Measurements from ENCODE around the gene USP47.
A peak's percentile ranks its signal among the peaks of the same experiment; 100 is the strongest.

Gene USP47, protein sequence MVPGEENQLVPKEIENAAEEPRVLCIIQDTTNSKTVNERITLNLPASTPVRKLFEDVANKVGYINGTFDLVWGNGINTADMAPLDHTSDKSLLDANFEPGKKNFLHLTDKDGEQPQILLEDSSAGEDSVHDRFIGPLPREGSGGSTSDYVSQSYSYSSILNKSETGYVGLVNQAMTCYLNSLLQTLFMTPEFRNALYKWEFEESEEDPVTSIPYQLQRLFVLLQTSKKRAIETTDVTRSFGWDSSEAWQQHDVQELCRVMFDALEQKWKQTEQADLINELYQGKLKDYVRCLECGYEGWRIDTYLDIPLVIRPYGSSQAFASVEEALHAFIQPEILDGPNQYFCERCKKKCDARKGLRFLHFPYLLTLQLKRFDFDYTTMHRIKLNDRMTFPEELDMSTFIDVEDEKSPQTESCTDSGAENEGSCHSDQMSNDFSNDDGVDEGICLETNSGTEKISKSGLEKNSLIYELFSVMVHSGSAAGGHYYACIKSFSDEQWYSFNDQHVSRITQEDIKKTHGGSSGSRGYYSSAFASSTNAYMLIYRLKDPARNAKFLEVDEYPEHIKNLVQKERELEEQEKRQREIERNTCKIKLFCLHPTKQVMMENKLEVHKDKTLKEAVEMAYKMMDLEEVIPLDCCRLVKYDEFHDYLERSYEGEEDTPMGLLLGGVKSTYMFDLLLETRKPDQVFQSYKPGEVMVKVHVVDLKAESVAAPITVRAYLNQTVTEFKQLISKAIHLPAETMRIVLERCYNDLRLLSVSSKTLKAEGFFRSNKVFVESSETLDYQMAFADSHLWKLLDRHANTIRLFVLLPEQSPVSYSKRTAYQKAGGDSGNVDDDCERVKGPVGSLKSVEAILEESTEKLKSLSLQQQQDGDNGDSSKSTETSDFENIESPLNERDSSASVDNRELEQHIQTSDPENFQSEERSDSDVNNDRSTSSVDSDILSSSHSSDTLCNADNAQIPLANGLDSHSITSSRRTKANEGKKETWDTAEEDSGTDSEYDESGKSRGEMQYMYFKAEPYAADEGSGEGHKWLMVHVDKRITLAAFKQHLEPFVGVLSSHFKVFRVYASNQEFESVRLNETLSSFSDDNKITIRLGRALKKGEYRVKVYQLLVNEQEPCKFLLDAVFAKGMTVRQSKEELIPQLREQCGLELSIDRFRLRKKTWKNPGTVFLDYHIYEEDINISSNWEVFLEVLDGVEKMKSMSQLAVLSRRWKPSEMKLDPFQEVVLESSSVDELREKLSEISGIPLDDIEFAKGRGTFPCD (N-terminal part only)

DNA sequence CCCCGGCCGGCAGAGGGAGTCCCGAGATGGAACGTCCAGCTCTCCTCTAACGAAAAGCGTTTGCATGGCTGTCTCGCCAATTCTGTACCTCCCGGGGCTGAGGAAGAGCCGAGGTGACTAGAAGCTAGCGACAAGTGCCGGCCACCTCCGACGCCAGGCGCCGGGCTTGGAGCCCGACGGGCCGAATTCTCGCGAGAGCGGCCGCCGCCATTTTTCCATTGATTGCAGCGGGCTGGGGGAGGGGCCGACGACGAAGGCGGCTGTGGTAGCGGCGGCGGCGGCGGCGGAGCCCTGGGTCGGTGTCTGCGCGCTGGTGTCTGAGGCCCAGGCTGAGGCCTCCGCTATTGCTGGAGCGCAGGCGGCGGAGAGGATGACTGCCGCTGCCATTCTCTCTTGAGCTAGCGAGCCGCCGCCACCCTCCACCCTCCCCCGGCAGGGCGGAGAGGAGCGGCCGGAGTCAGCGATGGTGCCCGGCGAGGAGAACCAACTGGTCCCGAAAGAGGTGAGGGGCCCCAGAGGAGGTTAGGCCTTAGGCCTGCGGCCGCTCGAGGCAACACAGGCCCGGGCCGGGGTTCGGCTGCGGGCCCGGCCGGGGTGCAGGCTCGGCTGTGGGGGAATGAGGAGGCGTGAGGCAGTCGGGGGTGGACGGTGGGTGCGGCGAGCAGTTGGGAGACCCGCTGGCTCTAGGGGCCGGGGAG, at the start of gene USP47:
Gene USP47 (plus strand): TSS at position 250 of the 698 bp plus-strand sequence. CDS start 214 bp downstream, at position 464.
- DNase-seq (ENCODE audit: extremely low read depth in 1 of 2, low read depth in 1 of 2): peak; percentile 83 to 86

DNA sequence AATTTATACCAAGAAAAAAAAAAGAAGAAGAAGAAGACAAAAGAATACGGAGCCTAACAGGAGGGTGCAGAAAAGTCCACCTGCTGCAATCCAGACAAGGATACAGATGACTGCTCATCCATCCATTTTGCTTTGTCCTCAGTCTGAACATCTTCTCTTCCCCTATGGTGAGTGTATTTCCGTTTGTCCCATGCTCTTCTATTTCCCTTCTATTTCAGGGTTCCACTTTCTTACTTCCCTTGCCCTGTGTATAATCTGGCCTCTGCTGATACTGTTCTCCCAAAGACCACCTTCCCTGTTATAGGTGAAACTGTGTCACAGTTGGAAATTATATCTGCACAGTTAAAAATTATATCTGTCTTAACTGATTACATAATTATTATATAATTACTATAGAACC, 48.7 kb upstream of the USP47 start:
- DNase-seq (ENCODE audit: extremely low read depth in 1 of 2, low read depth in 1 of 2): no peak

DNA sequence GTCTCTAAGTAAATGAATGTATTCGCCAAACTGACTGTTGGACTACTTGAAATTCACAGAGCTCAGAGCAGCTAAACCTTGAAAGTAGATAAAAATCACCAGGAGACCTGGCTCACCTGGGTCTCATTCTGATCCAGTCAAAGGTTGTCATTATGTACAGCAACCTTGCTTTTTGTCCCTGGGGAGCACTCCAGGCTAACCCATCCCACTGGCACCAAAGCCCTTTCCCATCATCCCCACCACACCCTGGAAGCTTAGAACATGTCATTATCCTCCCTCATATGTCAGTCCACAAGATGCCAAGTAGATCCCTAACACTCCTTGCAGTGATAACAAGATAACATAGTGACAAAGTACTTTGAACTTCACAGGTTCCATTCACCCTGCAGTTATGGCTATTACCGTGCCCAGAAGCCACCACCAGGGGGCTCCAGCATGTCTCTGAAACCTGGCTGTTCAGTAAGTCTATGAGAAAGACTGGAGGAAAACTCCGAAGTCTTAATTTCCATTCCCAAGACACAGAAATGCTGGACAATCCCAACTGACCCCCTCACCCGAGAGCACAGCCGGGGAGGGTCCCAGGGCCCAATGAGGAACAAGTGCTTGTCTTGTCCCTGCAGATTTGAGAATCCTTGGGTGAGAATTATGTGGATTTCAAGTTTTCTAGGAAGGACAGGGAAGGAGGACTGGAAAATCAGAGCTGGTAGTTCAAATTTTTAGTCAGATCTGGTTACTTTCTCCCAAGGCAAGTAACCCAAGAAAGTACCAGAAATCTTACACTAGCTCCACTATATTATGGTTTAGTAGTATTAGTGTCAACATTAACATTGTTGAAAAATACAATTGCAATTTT, 43.0 kb upstream of the USP47 start:
- peak; percentile 22 to 33 for DNase-seq (ENCODE audit: extremely low read depth in 1 of 2, low read depth in 1 of 2)

DNA sequence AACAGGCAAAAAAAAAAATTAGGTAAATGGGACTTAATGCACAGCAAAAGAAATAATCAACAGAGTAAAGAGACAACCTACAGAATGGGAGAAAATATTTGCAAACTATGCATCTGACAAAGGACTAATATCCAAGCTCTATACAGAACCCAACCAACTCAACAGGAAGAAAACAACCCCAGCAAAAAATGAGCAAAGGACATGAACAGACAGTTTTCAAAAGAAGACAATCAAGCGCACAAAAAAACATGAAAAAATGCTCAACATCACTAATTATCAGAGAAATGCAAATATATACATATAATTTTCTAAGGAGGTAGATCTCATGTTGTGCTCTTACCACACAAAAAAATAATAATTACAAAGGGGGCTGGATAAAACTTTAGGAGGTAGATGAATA, 36.5 kb upstream of the USP47 start:
- no peak for DNase-seq (ENCODE audit: extremely low read depth in 1 of 2, low read depth in 1 of 2)

DNA sequence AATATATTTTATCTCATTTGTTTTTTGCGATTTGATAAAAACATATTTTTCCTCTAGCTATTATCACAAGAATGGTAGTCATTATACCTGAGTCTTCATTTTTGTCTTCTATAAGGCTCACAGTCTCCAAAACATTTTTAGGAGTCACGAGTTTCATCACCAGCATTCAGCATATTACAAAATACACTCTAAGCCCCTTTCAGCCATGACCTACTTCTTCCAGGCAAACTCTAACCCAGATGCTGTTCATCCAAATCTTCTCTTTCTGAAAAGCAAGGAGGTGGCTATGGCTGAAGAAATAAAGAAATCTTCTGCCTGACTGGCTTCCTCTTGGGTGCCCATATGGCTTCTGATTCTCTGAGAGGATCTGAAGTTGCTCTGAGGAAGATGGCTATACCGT, 35.7 kb upstream of the USP47 start:
- no peak for DNase-seq (ENCODE audit: extremely low read depth in 1 of 2, low read depth in 1 of 2)

DNA sequence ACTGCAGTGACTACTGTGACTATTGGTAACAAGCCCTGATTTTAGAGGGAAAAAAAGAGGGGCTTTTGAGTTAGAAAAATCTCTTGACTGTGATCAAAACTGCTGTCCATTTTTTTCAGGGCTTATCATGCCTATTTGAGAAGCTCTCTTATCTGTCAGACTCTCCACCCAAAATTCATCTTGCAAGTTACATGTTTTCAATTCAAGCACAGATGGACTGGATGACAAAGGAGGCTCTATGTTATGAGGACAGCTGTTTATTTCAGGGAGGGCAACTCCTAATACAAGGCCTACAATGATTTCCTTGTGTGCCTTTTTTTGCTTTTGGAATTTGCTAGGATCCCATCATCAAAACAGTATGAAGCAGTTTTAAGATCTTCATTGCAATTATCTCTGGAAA, 35.2 kb upstream of the USP47 start:
- no peak for DNase-seq (ENCODE audit: extremely low read depth in 1 of 2, low read depth in 1 of 2)

DNA sequence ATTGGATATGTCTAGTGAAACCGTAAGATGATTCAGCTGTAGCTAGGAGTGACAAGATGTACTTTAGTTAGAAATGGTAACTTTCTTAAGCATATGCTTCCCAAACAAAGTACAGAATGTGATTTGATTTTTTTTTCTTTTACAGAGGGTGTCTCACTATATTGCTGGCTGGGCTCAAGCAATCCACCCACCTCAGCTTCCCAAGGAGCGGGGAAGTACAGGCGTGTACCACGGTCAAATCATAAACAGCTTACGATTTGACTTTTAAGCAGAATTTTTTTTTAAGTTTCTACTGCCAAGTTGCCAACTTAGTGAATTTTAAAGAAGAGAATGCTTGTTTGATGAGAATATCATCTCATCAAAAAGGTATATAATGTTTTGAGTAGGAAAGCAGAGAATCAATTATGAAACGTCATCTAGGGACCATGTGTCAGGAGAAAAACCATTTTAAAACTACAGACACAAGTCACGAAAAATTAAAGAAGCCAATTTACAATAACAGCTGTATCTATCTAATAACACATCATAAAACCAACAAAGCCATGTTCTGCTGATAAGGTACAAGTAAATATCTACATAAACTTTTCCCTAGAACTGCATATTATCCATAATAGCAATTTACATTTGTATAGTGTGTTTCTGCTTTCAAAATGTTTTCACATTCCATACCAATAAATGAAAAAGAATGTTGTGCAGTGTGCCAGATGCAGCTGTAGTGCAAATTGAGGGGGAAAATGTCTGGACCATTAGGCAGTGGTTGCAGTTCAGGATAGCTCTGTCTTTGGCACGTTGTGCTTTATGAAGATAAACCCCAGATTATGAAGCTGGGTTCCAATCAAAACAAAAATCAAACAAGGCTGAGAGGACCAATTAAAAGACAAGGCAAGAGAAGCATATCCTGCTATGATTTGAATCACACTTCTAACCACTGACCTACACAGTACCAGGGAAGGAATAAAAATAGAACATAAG, 33.7 kb upstream of the USP47 start:
- no peak for DNase-seq (ENCODE audit: extremely low read depth in 1 of 2, low read depth in 1 of 2)

DNA sequence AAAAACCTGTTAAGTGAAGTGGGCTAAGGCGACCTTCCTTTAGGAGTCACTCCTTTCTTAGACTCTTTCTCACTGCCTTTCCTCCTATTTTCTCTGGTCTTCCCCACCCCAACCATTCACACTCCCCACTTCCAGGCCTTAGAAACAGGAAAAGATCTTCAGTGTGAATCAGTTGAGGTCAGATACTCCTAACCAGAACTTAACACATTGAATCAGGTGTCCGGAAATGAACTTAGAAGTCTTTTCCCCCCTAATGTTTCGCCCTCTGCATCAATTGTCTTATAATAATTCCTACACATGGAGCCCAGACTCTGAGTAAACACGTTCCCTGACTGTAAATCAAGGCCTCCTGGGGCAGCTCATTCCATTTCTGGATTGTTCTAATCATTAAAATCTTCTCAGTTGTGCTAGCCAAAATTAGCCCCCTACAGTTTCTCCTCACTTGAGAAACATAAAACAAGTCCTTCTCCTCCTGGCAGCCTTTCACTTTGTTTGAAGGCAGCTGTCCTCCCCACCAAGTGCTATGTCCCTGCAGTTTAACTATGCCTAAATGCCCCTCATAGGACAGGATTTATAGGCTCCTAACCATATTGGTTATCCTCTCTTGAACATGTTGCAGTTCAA, 32.7 kb upstream of the USP47 start:
- no peak for DNase-seq (ENCODE audit: extremely low read depth in 1 of 2, low read depth in 1 of 2)

DNA sequence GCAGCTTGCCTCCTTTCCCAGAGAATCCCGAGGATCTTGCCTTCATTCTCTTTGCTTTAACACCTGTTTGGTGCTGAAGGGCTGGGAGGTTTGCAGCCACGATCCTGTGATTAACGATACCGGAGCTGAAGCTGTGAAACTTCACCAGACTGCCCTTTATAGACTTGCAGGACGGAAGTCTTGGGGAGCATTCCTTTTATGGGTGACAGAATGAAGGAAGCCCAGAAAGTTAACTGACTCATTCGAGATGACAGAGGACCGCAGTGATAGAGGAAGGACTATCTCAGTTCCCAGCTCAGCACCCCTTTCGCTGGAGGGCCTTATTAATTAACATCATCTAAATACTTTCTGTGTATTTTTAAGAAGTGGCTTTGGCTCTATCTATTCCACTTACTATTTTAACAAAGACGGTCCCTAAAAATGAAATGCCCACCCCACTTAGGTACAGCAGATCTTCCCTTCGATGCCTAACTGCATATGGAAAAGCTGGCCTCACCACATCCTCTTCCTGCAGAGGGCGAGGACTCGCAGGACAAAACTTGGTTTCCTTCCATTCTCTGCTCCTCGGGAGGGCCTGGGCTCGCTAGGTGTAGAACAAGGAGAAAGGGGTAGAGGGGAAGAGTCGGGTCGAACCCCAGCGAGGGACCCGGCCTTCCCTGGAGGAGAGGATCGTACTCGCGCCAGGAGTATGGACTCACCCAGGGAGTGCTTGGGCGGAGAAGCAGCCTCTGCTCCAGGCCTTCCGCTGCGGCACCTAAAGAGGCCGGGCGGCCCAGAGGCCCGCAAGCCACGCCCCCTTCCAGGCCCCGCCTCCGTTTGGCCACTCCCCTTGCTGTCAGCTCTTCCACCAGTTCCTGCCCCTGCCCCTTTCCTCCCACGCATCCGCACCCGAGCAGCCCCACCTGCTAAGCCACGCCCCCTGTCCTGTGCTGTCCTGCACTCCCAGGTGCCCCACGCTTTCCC, 30.7 kb upstream of the USP47 start:
- DNase-seq (ENCODE audit: extremely low read depth in 1 of 2, low read depth in 1 of 2): no peak

DNA sequence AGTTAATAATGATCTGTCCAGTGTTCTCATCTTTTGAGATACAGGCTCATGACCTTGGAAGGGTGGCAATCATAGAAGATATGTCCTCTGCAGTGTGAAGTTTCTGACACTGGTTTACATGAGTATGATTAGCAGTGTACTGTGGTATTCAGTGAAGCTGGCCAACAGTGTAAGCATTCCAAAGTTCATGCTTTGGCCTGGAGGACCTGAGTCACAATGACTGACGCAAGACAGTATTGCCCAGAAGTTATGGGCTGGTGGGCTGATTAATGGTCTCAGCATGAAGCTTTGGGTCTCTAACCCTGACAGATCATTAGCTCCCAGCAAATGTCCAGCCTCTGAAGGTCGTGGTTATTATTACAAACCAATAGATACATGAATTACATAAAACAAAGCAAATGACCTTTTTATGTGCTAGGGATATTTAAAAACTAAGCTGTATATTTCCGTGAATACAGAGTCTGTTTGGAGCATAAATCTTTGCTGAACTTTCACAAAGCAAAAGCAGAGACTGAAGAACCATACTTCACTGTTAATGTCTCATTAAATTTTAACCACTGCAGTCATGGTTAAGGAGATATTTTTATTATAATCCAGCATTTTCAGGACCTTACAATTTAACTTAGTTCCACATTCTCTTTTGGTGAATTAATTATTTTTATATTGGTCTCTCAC, 28.3 kb upstream of the USP47 start:
- no peak for DNase-seq (ENCODE audit: extremely low read depth in 1 of 2, low read depth in 1 of 2)

DNA sequence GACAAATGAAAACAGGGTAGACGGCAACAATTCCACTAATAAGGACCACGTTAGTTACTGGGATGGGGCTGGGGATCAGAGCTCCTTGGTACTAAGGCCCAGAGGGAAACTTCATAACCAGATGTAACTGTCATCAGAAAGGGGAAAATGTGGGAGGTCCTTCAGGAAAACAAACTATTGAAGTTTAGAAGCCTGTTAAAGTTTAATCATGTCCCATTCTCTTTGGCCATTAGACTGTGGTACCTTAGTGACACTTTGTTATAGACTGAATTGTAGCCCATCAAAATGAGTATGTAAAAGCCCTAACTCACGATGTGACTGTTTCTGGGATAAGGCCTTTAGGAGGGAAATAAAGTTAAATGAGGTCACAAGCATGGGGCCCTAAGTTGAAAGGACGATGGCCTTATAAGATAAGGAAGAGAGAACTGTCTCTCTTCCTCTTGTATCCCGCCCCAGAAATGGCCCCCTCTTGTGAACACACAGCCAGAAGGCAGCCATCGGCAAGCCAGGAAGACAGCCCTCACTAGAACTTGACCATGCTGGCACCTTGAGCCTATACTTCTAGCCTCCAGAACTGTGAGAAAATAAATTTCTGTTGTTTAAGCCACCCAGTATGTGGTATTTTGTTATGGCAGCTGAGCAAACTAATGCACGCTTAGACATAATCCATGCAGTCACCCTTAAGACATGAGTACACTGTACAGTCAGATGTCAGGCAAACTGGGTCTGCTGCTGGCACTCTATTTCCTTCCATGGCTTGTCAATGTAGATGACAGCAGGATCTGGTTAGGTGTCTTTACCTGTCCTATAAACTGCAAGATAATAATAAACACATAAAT, 26.9 kb upstream of the USP47 start:
- no peak for DNase-seq (ENCODE audit: extremely low read depth in 1 of 2, low read depth in 1 of 2)

DNA sequence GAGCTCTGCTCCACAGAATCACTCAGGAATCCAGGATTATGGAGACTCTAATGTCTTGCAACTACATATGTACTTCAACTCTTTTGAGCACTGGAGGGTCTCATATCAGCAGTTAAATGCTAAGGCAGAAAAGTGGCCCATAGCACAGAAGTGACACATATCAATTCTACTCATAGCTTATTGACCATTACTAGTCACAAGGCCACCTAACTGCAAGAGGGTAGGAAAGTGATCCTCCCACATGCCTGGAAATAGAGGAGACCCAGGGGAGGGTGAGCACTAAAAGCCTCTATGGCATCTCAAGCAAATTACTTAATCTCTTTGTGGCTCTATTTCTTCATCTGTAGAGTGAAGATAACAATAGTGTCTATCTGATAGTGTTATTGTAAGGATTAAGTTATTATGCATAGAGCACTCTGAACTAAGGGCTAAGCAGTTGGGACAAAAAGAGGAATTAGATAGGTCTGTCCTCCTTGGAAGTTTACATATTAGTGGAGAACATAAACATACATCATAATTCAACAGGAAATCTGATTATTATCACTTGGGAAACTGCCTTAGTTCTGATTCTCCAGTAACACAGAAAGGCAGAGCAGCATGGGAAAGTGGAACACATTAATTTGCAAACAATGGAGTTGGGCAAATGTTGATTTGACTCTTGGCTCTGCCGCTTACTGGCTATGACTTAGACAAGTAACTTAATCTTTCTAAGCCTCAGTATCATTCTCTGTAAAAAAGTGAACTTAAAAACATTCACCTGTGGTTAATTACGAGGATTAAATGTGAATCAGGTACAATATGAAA, 25.1 kb upstream of the USP47 start:
- DNase-seq (ENCODE audit: extremely low read depth in 1 of 2, low read depth in 1 of 2): no peak

DNA sequence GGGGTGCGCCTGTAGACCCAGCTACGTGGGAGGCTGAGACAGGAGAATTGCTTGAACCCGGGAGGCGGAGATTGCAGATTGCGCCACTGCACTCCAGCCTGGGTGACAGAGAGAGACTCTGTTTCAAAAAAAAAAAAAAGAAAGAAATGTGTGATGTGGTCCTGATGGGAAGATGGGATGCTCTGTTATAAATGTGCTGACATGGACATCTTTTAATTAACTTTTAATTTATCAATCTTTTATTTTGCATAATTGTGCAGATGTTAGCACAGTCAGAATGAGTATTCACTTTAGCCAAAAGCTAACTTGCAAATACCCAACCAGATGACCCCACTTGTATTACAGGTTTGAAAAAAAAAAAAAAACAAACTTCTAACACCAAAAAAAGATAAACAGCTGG, 23.8 kb upstream of the USP47 start:
- no peak for DNase-seq (ENCODE audit: extremely low read depth in 1 of 2, low read depth in 1 of 2)

DNA sequence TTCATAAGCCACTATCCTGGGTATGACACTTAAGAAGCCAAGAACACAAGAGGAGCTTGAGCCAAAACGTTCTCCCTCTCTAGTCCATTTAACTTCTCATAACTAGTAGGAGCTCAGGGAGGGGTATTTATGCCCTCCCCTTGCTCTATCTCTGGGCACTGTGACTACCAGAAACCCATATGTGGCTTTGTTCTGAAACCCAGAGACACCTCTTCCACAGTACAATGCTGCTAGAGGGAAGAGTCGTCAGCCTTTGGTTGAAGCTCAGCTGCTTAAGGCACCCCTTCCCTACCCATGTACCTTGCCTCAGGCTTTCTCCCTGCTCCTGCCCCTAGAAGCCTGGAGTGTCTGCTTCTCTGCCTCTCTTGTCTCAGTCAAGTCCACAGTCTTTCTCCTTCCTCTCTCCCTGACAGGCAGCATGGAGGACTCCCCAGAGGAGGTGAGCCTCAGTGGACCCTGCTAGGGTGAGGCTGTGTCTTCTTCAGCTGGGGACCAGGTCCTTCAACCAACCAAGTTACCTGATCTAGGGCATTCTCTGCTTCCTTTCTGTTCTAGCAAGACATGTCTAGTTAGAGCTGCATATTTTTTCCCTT, 23.1 kb upstream of the USP47 start:
- DNase-seq (ENCODE audit: extremely low read depth in 1 of 2, low read depth in 1 of 2): no peak
